ENCODE data around the gene NDRG3. TPM values are rescaled to one million over a fixed set of nuclear protein-coding genes. Genes with fewer than 3 reads are reported as not detected.

NDRG3 gene
- total RNA-seq, 3 donors from 2014 or later, result 18.7 to 24.7 (median 22.9) TPM

- Histone ChIP-seq H3K4me3 (no peak overlapping the region), H3K4me1 (no peaks in the 10 kb centered on the region), H3K27ac (no peak overlapping the region), H3K9me3 (no peaks in the 10 kb centered on the region), H3K27me3 (no peaks in the 10 kb centered on the region), H3K36me3 (no peaks in the 10 kb centered on the region)
- no peak for DNase-seq (ENCODE audit: low spot score in 2 of 2)
- intact Hi-C loops (cut with DNase I; ENCODE audit: low total_unique reads), result no loop called here
- TF ChIP-seq CTCF (IDR thresholded peaks at IDR 0.05) (no peak), POLR2AphosphoS5 (IDR thresholded peaks at IDR 0.05) (no peak)
Measured at GRCh38 chr20:36646678-36647077, 99.2 kb downstream of the NDRG3 start.

- Histone ChIP-seq H3K4me3 (peak within 1 kb of the TSS in 1 of 3 donors; percentile 13), H3K9me3 (no peaks in the 10 kb centered on the region), H3K4me1 (no peaks in the 10 kb centered on the region), H3K27me3 (no peaks in the 10 kb centered on the region), H3K27ac (no peak within 1 kb of the TSS), H3K36me3 (no peaks in the 10 kb centered on the region)
- intact Hi-C loops (cut with DNase I; ENCODE audit: low total_unique reads), result no loop called here
- TF ChIP-seq POLR2AphosphoS5 (IDR thresholded peaks at IDR 0.05), result no peak
- no peak for TF ChIP-seq CTCF (IDR thresholded peaks at IDR 0.05)
- no peak for TF ChIP-seq POLR2A (IDR thresholded peaks at IDR 0.05)
- DNase-seq (ENCODE audit: low spot score in 2 of 2), result no peak
Measured at GRCh38 chr20:36645998-36646397, 99.9 kb downstream of the NDRG3 start, which contains the start of gene SLA2. TSS of gene SLA2 (minus strand) at chr20:36646196. CDS start at chr20:36641335, 4,861 bp downstream.

- TF ChIP-seq POLR2A (IDR thresholded peaks at IDR 0.05) (no peak), POLR2AphosphoS5 (IDR thresholded peaks at IDR 0.05) (no peak), CTCF (IDR thresholded peaks at IDR 0.05) (no peak)
- Histone ChIP-seq H3K4me3 (peak overlapping the region in 1 of 3 donors; percentile 13), H3K36me3 (no peaks in the 10 kb centered on the region), H3K27me3 (no peaks in the 10 kb centered on the region), H3K4me1 (no peaks in the 10 kb centered on the region), H3K27ac (no peak overlapping the region), H3K9me3 (no peaks in the 10 kb centered on the region)
- intact Hi-C loops (cut with DNase I; ENCODE audit: low total_unique reads), result no loop called here
- no peak for DNase-seq (ENCODE audit: low spot score in 2 of 2)
Measured at GRCh38 chr20:36645353-36645752, 100.5 kb downstream of the NDRG3 start.

DNA sequence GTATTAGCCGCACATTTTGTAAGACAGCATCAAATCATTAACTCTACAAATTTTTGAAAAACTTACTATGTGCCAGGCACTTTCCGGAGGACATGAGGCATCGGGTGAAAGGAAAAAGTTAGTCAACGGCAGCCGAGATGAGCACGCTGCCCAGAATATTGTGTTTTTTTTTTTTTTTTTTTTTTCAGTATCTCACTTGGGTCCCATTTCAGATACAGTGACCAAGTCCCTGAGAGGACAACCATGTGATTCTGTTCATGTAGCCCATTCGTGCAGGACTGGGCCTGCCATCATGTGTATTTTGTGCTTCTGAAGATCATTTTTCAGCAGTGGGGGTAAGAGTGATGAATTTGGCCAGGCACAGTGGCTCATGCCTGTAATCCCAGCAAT, 101.2 kb downstream of the NDRG3 start:
- H3K4me3 ChIP-seq, result no peak overlapping the region
- intact Hi-C loops (cut with DNase I; ENCODE audit: low total_unique reads), result no loop called here

More for the DNA sequence above, 101.2 kb downstream of the NDRG3 start:
- Histone ChIP-seq H3K27ac (no peak overlapping the region), H3K27me3 (no peaks in the 10 kb centered on the region), H3K9me3 (no peaks in the 10 kb centered on the region), H3K4me1 (no peaks in the 10 kb centered on the region), H3K36me3 (no peaks in the 10 kb centered on the region)
- DNase-seq (ENCODE audit: low spot score in 2 of 2), result no peak
- TF ChIP-seq POLR2AphosphoS5 (IDR thresholded peaks at IDR 0.05) (no peak), POLR2A (IDR thresholded peaks at IDR 0.05) (no peak), CTCF (IDR thresholded peaks at IDR 0.05) (no peak)
